ENCODE measurements around the gene CCNF. TPM values are rescaled to one million over a fixed set of nuclear protein-coding genes. Genes with fewer than 3 reads are reported as not detected.
"Not testable (repeated sequence)": the region's sequence is repeated elsewhere in the genome, so short reads cannot be mapped to it uniquely, and the experiment has no call there.

Gene CCNF
- total RNA-seq, 1 donor from 2014 or later: 0.43 TPM

GRCh38 chr16:2437032-2437790 is 8.0 kb downstream of the CCNF start:
- no peaks in the 10 kb centered on the region for H3K36me3 ChIP-seq
- intact Hi-C loops (cut with DNase I): no loop called here
- no peaks in the 10 kb centered on the region for H3K4me1 ChIP-seq
- H3K4me3 ChIP-seq: no peak overlapping the region
- no peaks in the 10 kb centered on the region for H3K9me3 ChIP-seq
- TF ChIP-seq CTCF (IDR thresholded peaks at IDR 0.05): no peak
- no peak overlapping the region for H3K27ac ChIP-seq
- no peak for DNase-seq (ENCODE audit: low spot score in 2 of 2)
- no peaks in the 10 kb centered on the region for H3K27me3 ChIP-seq

- intact Hi-C loops (cut with DNase I): no loop called here
- H3K36me3 ChIP-seq: no peaks in the 10 kb centered on the region
- no peaks in the 10 kb centered on the region for H3K4me1 ChIP-seq
- no peak for DNase-seq (ENCODE audit: low spot score in 2 of 2)
- H3K27me3 ChIP-seq: no peaks in the 10 kb centered on the region
- H3K4me3 ChIP-seq: no peak overlapping the region
- no peak overlapping the region for H3K27ac ChIP-seq
- H3K9me3 ChIP-seq: no peaks in the 10 kb centered on the region
- no peak for TF ChIP-seq CTCF (IDR thresholded peaks at IDR 0.05)
Measured at GRCh38 chr16:2438121-2438520, 8.9 kb downstream of the CCNF start.

GRCh38 chr16:2439598-2439997 is 10.4 kb downstream of the CCNF start:
- intact Hi-C loops (cut with DNase I): no loop called here
- H3K27me3 ChIP-seq: no peaks in the 10 kb centered on the region
- no peaks in the 10 kb centered on the region for H3K4me1 ChIP-seq

GRCh38 chr16:2441143-2441804 is 12.0 kb downstream of the CCNF start:
- H3K4me1 ChIP-seq; H3K4me3 ChIP-seq; H3K27ac ChIP-seq; DNase-seq (ENCODE audit: low spot score in 2 of 2); intact Hi-C loops (cut with DNase I); H3K9me3 ChIP-seq; H3K36me3 ChIP-seq; H3K27me3 ChIP-seq: not testable (repeated sequence)

More at GRCh38 chr16:2439598-2439997, 10.4 kb downstream of the CCNF start:
- no peaks in the 10 kb centered on the region for H3K36me3 ChIP-seq
- no peak overlapping the region for H3K27ac ChIP-seq
- no peaks in the 10 kb centered on the region for H3K9me3 ChIP-seq
- no peak overlapping the region for H3K4me3 ChIP-seq
- TF ChIP-seq CTCF (IDR thresholded peaks at IDR 0.05): no peak
- DNase-seq (ENCODE audit: low spot score in 2 of 2): no peak

GRCh38 chr16:2443555-2443954 is 14.3 kb downstream of the CCNF start:
- H3K27me3 ChIP-seq: no peaks in the 10 kb centered on the region
- intact Hi-C loops (cut with DNase I): no loop called here
- H3K9me3 ChIP-seq: no peaks in the 10 kb centered on the region
- no peak for DNase-seq (ENCODE audit: low spot score in 2 of 2)
- no peaks in the 10 kb centered on the region for H3K4me1 ChIP-seq
- peaks cover 0 to 5% of the 10 kb centered on the region in 2 donors for H3K36me3 ChIP-seq
- TF ChIP-seq CTCF (IDR thresholded peaks at IDR 0.05): no peak
- H3K4me3 ChIP-seq: no peak overlapping the region
- no peak overlapping the region for H3K27ac ChIP-seq

- peaks cover 0 to 5% of the 10 kb centered on the region in 2 donors for H3K36me3 ChIP-seq
- intact Hi-C loops (cut with DNase I): no loop called here
- no peaks in the 10 kb centered on the region for H3K9me3 ChIP-seq
- H3K27me3 ChIP-seq: no peaks in the 10 kb centered on the region
- no peak for DNase-seq (ENCODE audit: low spot score in 2 of 2)
- TF ChIP-seq CTCF (IDR thresholded peaks at IDR 0.05): no peak
- H3K27ac ChIP-seq: no peak overlapping the region
- H3K4me1 ChIP-seq: no peaks in the 10 kb centered on the region
- no peak overlapping the region for H3K4me3 ChIP-seq
Measured at GRCh38 chr16:2447920-2448583, 18.8 kb downstream of the CCNF start.

Measured in ascending aorta (tissue), 2 donors.